Ovary (tissue), 3 donors: ENCODE results near the gene BCAN.

Source experiments
- CTCF ChIP-seq, 3 donors: fragments of 450-650 bp in 2 of 3; fragments of 200-600 bp in 1 of 3; IDR thresholded peaks; one replicate each; pipeline versions ENCODE4 v1.5.1 to v1.8.0; 2016 to 2022; ENCODE audit warnings: antibody characterized with exemption in 3 of 3, mild to moderate bottlenecking in 1 of 3
- EP300 ChIP-seq: sonication (generic); formaldehyde crosslinking; IDR thresholded peaks from one replicate; pipeline ENCODE4 v1.6.1; 2017; ENCODE audit warnings: antibody characterized with exemption
- POLR2A ChIP-seq: fragments of 450-650 bp; IDR thresholded peaks from one replicate; pipeline ENCODE4 v1.6.1; 2017; ENCODE audit warnings: antibody characterized with exemption, mild to moderate bottlenecking, moderate library complexity
- donor health status: DM: no; HTN: no; CAD: no.

GRCh38 chr1:156659661-156659987 lies 17.7 kb downstream of the BCAN start:
- TF ChIP-seq CTCF (IDR thresholded peaks at IDR 0.05), result no peak
- TF ChIP-seq POLR2A, result no peak
- TF ChIP-seq EP300, result no peak
